ENCODE measurements around the gene GTF3C6.

The GTF3C6 gene, protein sequence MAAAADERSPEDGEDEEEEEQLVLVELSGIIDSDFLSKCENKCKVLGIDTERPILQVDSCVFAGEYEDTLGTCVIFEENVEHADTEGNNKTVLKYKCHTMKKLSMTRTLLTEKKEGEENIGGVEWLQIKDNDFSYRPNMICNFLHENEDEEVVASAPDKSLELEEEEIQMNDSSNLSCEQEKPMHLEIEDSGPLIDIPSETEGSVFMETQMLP

DNA sequence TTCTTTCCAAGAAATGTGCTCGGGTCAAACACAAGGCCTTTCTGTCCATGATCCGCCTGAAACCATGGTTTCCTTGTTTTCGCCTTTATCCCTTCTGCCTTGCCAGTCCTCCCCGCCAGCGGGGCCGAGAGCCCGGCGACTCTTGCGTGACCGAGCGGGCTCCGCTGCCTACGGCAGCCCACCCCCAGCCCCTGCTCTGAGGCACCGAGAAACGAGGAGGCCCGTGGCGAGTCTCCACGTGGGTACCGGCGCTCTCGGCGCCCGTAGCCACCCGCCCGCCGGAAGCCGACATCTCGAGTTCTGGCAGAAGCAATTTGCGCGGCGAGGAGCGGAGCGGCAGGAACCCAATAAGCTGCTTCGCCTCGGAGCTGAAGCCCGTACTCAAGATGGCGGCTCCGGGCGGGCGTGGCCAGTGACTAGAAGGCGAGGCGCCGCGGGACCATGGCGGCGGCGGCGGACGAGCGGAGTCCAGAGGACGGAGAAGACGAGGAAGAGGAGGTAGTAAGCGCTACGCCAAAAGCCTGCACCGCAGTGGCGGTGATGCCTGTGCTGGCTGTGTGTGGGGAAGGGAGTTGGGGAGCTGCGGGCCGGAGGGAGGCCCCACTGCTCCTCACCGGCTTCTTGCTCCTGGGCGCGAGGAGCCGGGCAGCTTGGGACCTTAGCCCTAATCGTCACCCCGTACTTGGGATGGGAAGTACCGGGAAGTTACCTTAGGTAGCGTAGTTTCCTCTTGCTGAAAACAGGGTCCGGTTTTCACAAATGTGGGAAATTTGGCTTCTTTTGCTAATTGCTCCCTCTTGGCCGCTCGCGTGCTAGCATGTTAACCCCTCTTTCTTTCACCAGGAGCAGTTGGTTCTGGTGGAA, at the start of gene GTF3C6:
Gene GTF3C6 (plus strand): TSS at position 378 of the 864 bp plus-strand sequence. CDS start 64 bp downstream, at position 442.
- H3K27me3 ChIP-seq (ENCODE audit: insufficient read depth, low read length): no peaks in the 10 kb centered on the region
- H3K27ac ChIP-seq (ENCODE audit: low read length): peak within 1 kb of the TSS; percentile 96
- H3K4me1 ChIP-seq (ENCODE audit: insufficient read depth, low read length): 0 out of 2 replicates have a peak, but pooled peaks cover 3% of the 10 kb centered on the region
- H3K9ac ChIP-seq (ENCODE audit: low read depth, low read length): peak within 1 kb of the TSS; percentile 99
- H3K9me3 ChIP-seq (ENCODE audit: insufficient read depth, low read depth, low read length): no peaks in the 10 kb centered on the region
- H3K36me3 ChIP-seq (ENCODE audit: insufficient read depth, low read depth, low read length): peaks cover 37% of the 10 kb centered on the region
- H3K4me3 ChIP-seq (ENCODE audit: low read length): peak within 1 kb of the TSS; percentile 96

- Histone ChIP-seq H3K9me3 (ENCODE audit: insufficient read depth, low read depth, low read length) (no peaks in the 10 kb centered on the region), H3K4me1 (ENCODE audit: insufficient read depth, low read length) (no peaks in the 10 kb centered on the region), H3K27ac (ENCODE audit: low read length) (no peak overlapping the region), H3K9ac (ENCODE audit: low read depth, low read length) (no peak overlapping the region), H3K4me3 (ENCODE audit: low read length) (no peak overlapping the region), H3K27me3 (ENCODE audit: insufficient read depth, low read length) (no peaks in the 10 kb centered on the region), H3K36me3 (ENCODE audit: insufficient read depth, low read depth, low read length) (no peaks in the 10 kb centered on the region)
Measured at GRCh38 chr6:110930781-110931180, 27.7 kb upstream of the GTF3C6 start.

DNA sequence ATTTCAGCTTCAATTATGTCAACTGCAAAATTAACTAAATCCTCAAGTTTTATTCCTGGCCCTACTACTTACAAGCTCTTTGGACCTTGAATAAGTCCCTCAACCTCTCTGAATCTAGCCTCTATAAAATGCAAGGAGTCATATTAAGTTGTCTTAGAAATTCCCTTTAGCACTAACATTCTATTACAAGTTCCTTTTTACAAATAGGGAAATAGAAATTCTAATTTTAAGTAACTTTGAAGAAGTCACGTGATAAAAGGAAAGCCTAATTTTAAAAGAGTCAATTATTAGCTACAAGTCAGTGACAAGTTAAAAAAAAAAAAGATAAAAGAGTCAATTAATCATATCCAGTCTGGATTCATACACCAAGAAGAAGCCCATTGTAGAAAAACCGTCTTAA, 24.6 kb upstream of the GTF3C6 start:
- no peak overlapping the region for H3K9ac ChIP-seq (ENCODE audit: low read depth, low read length)
- H3K4me3 ChIP-seq (ENCODE audit: low read length): no peak overlapping the region
- no peaks in the 10 kb centered on the region for H3K4me1 ChIP-seq (ENCODE audit: insufficient read depth, low read length)
- no peak overlapping the region for H3K27ac ChIP-seq (ENCODE audit: low read length)
- H3K36me3 ChIP-seq (ENCODE audit: insufficient read depth, low read depth, low read length): no peaks in the 10 kb centered on the region
- no peaks in the 10 kb centered on the region for H3K9me3 ChIP-seq (ENCODE audit: insufficient read depth, low read depth, low read length)
- no peaks in the 10 kb centered on the region for H3K27me3 ChIP-seq (ENCODE audit: insufficient read depth, low read length)

DNA sequence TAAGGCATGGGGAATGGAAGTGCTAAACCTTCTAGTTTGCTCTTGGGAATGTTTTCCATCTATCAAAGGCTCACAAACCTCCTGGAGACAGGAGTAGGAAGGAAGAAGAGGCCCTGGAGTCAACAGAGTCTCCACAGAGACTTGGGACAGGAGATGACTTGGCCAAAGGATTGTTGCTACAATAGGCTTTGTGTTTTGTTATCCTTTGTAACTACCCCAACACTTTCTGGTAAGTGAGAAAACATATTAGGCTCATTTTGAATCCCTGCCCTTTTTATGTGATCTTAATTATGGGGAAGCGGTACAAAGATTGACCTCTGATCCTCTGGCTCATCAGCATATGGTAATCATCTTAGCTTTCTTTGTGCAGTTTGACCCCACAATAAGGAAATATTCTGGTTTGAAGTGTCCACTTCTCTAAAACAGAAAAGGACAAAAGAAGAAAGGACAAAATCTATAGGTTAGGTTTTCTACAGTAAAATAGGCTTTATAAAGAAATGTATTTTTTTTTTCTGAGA, 24.1 kb upstream of the GTF3C6 start:
- H3K9ac ChIP-seq (ENCODE audit: low read depth, low read length): no peak overlapping the region
- H3K36me3 ChIP-seq (ENCODE audit: insufficient read depth, low read depth, low read length): no peaks in the 10 kb centered on the region
- H3K9me3 ChIP-seq (ENCODE audit: insufficient read depth, low read depth, low read length): no peaks in the 10 kb centered on the region
- H3K4me3 ChIP-seq (ENCODE audit: low read length): no peak overlapping the region
- H3K4me1 ChIP-seq (ENCODE audit: insufficient read depth, low read length): no peaks in the 10 kb centered on the region
- H3K27me3 ChIP-seq (ENCODE audit: insufficient read depth, low read length): no peaks in the 10 kb centered on the region
- no peak overlapping the region for H3K27ac ChIP-seq (ENCODE audit: low read length)

DNA sequence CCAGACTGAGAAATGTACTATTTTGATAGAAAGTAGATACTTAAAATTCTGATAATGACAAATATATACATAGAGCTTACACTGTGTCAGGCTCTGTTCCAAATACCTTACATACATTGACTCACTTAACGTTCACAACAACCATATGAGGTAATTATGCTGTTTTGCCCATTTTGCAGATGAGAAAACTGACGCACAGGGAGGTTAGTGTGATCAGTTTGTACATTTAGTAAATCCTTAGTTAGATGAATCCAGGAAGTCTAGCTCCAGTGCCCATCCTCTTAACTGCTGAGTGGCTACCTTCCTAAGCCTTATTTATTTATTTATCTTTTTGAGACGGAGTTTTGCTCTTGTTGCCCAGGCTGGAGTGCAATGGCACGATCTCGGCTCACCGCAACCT, 23.3 kb upstream of the GTF3C6 start:
- Histone ChIP-seq H3K27ac (ENCODE audit: low read length) (no peak overlapping the region), H3K9ac (ENCODE audit: low read depth, low read length) (no peak overlapping the region), H3K27me3 (ENCODE audit: insufficient read depth, low read length) (no peaks in the 10 kb centered on the region), H3K36me3 (ENCODE audit: insufficient read depth, low read depth, low read length) (no peaks in the 10 kb centered on the region), H3K9me3 (ENCODE audit: insufficient read depth, low read depth, low read length) (no peaks in the 10 kb centered on the region), H3K4me1 (ENCODE audit: insufficient read depth, low read length) (no peaks in the 10 kb centered on the region), H3K4me3 (ENCODE audit: low read length) (no peak overlapping the region)

GRCh38 chr6:110938171-110938570, 20.3 kb upstream of the GTF3C6 start:
- H3K36me3 ChIP-seq (ENCODE audit: insufficient read depth, low read depth, low read length): no peaks in the 10 kb centered on the region
- H3K4me3 ChIP-seq (ENCODE audit: low read length): no peak overlapping the region
- no peaks in the 10 kb centered on the region for H3K27me3 ChIP-seq (ENCODE audit: insufficient read depth, low read length)
- no peak overlapping the region for H3K27ac ChIP-seq (ENCODE audit: low read length)
- no peaks in the 10 kb centered on the region for H3K9me3 ChIP-seq (ENCODE audit: insufficient read depth, low read depth, low read length)
- H3K4me1 ChIP-seq (ENCODE audit: insufficient read depth, low read length): no peaks in the 10 kb centered on the region
- no peak overlapping the region for H3K9ac ChIP-seq (ENCODE audit: low read depth, low read length)

- Histone ChIP-seq H3K9me3 (ENCODE audit: insufficient read depth, low read depth, low read length) (no peaks in the 10 kb centered on the region), H3K9ac (ENCODE audit: low read depth, low read length) (no peak overlapping the region)
Measured at GRCh38 chr6:110939429-110940200, 18.9 kb upstream of the GTF3C6 start.

DNA sequence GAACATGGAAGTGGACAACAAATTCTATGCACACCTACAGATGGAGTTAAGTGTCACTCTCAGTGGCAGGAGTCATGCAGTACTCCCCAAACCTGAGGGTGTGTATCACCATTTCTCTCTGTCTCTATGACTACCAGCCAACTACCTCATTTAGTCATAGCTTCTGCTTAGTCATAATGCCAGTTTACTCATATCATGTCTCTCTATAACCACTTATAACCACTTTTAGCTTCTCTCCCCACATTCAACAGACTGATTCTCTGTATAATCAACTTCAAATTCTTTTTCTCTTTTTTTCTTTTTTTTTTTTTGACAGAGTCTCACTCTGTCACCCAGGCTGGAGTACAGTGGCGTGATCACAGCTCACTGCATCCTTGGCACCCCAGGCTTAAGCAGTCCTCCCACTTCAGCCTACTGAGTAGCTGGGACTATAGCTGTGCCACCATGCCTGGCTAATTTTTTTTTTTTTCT, 13.8 kb upstream of the GTF3C6 start:
- H3K9me3 ChIP-seq (ENCODE audit: insufficient read depth, low read depth, low read length): no peaks in the 10 kb centered on the region
- H3K4me3 ChIP-seq (ENCODE audit: low read length): no peak overlapping the region
- no peak overlapping the region for H3K9ac ChIP-seq (ENCODE audit: low read depth, low read length)
- no peaks in the 10 kb centered on the region for H3K4me1 ChIP-seq (ENCODE audit: insufficient read depth, low read length)
- no peaks in the 10 kb centered on the region for H3K36me3 ChIP-seq (ENCODE audit: insufficient read depth, low read depth, low read length)
- H3K27me3 ChIP-seq (ENCODE audit: insufficient read depth, low read length): no peaks in the 10 kb centered on the region
- no peak overlapping the region for H3K27ac ChIP-seq (ENCODE audit: low read length)

More at GRCh38 chr6:110939429-110940200, 18.9 kb upstream of the GTF3C6 start:
- H3K4me3 ChIP-seq (ENCODE audit: low read length): no peak overlapping the region
- no peaks in the 10 kb centered on the region for H3K27me3 ChIP-seq (ENCODE audit: insufficient read depth, low read length)
- no peaks in the 10 kb centered on the region for H3K4me1 ChIP-seq (ENCODE audit: insufficient read depth, low read length)
- no peak overlapping the region for H3K27ac ChIP-seq (ENCODE audit: low read length)
- no peaks in the 10 kb centered on the region for H3K36me3 ChIP-seq (ENCODE audit: insufficient read depth, low read depth, low read length)

DNA sequence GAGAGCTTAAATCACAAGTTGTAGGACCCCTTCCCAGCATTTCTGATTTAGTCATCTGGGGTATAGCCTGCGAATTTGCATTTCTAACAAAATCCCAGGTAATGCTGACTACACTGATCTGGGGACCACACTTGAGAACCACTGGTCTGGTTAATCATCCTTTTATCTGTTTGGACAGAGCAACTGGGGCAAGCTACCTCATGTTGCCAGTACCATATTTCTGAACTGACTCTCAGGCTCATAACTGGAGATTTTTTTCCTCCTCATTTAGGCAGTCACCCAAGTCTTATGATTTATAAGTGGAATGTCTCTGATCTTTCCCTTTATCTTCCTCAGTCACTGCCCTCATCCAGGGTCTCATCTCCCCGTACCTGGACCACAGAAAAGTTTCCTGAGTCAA, 12.0 kb upstream of the GTF3C6 start:
- H3K9me3 ChIP-seq (ENCODE audit: insufficient read depth, low read depth, low read length): no peaks in the 10 kb centered on the region
- no peaks in the 10 kb centered on the region for H3K36me3 ChIP-seq (ENCODE audit: insufficient read depth, low read depth, low read length)
- H3K4me1 ChIP-seq (ENCODE audit: insufficient read depth, low read length): no peaks in the 10 kb centered on the region
- H3K9ac ChIP-seq (ENCODE audit: low read depth, low read length): no peak overlapping the region
- no peak overlapping the region for H3K27ac ChIP-seq (ENCODE audit: low read length)
- H3K27me3 ChIP-seq (ENCODE audit: insufficient read depth, low read length): no peaks in the 10 kb centered on the region
- H3K4me3 ChIP-seq (ENCODE audit: low read length): no peak overlapping the region

- H3K36me3 ChIP-seq (ENCODE audit: insufficient read depth, low read depth, low read length): no peaks in the 10 kb centered on the region
- no peak overlapping the region for H3K27ac ChIP-seq (ENCODE audit: low read length)
- no peaks in the 10 kb centered on the region for H3K4me1 ChIP-seq (ENCODE audit: insufficient read depth, low read length)
- no peak overlapping the region for H3K9ac ChIP-seq (ENCODE audit: low read depth, low read length)
- no peaks in the 10 kb centered on the region for H3K27me3 ChIP-seq (ENCODE audit: insufficient read depth, low read length)
- H3K9me3 ChIP-seq (ENCODE audit: insufficient read depth, low read depth, low read length): no peaks in the 10 kb centered on the region
- H3K4me3 ChIP-seq (ENCODE audit: low read length): no peak overlapping the region
Measured at GRCh38 chr6:110949679-110950285, 8.7 kb upstream of the GTF3C6 start.

GRCh38 chr6:110950440-110950839, 8.1 kb upstream of the GTF3C6 start:
- Histone ChIP-seq H3K4me1 (ENCODE audit: insufficient read depth, low read length) (no peaks in the 10 kb centered on the region), H3K9ac (ENCODE audit: low read depth, low read length) (no peak overlapping the region), H3K36me3 (ENCODE audit: insufficient read depth, low read depth, low read length) (no peaks in the 10 kb centered on the region), H3K27ac (ENCODE audit: low read length) (no peak overlapping the region), H3K9me3 (ENCODE audit: insufficient read depth, low read depth, low read length) (no peaks in the 10 kb centered on the region), H3K27me3 (ENCODE audit: insufficient read depth, low read length) (no peaks in the 10 kb centered on the region), H3K4me3 (ENCODE audit: low read length) (no peak overlapping the region)
